ENCODE results near the gene NFX1. TPM values are rescaled to one million over a fixed set of nuclear protein-coding genes. Genes with fewer than 3 reads are reported as not detected.

NFX1 gene
- total RNA-seq, 1 experiment from 2014 or later = 21.7 TPM

Other genes with a start within 250 kb of the NFX1 start
- gene SMU1, start 213.8 kb upstream of the NFX1 start, total RNA-seq (2014; rRNA removed; shearing (Covaris generic)) = 22.9 and 25.0 TPM in 2 replicates
- gene B4GALT1, start 123.2 kb upstream of the NFX1 start, total RNA-seq (2014; rRNA removed; shearing (Covaris generic)) = 15.2 and 19.8 TPM in 2 replicates
- gene SPINK4, start 50.3 kb upstream of the NFX1 start, total RNA-seq (2014; rRNA removed; shearing (Covaris generic)) = not detected in 2 replicates
- gene BAG1, start 25.8 kb upstream of the NFX1 start, total RNA-seq (2014; rRNA removed; shearing (Covaris generic)) = 29.5 and 30.7 TPM in 2 replicates
- 137 and 153 TPM in 2 replicates for gene CHMP5, start 25.5 kb upstream of the NFX1 start, total RNA-seq (2014; rRNA removed; shearing (Covaris generic))
- gene AQP7, start 112.1 kb downstream of the NFX1 start, total RNA-seq (2014; rRNA removed; shearing (Covaris generic)) = 0.12 TPM in 1 of 2 replicates, not detected in the other
- 0.79 and 2.2 TPM in 2 replicates for gene AQP3, start 157.1 kb downstream of the NFX1 start, total RNA-seq (2014; rRNA removed; shearing (Covaris generic))
- 27.0 and 28.1 TPM in 2 replicates for gene NOL6, start 183.4 kb downstream of the NFX1 start, total RNA-seq (2014; rRNA removed; shearing (Covaris generic))
- gene ANKRD18B, start 233.7 kb downstream of the NFX1 start, total RNA-seq (2014; rRNA removed; shearing (Covaris generic)) = 10.6 and 12.6 TPM in 2 replicates